WI38 (cell line): ENCODE results near the gene ITGB7.

Experiments used
- H3K4me3 ChIP-seq: 2 replicates; pipeline ENCODE4 v1.5.1; 2011; ENCODE audit warnings: low read depth, mild to moderate bottlenecking, control low read depth, low read length
- CTCF ChIP-seq: IDR thresholded peaks from 2 replicates; pipeline ENCODE4 v1.5.1; 2012; ENCODE audit warnings: low read depth, mild to moderate bottlenecking, control low read depth, low read length

The ITGB7 gene

GRCh38 chr12:53194973-53195372 lies 12.1 kb downstream of the ITGB7 start:
- TF ChIP-seq CTCF: no peak
- no peak overlapping the region for H3K4me3 ChIP-seq

GRCh38 chr12:53193985-53194716 lies 12.9 kb downstream of the ITGB7 start:
- no peak for TF ChIP-seq CTCF
- H3K4me3 ChIP-seq: no peak overlapping the region

- no peak for TF ChIP-seq CTCF
Observed at GRCh38 chr12:53193040-53193439, 14.0 kb downstream of the ITGB7 start.

GRCh38 chr12:53192531-53193021 lies 14.5 kb downstream of the ITGB7 start:
- TF ChIP-seq CTCF: no peak
- H3K4me3 ChIP-seq: no peak overlapping the region

More at GRCh38 chr12:53193040-53193439, 14.0 kb downstream of the ITGB7 start:
- no peak overlapping the region for H3K4me3 ChIP-seq

- TF ChIP-seq CTCF: no peak
- no peak overlapping the region for H3K4me3 ChIP-seq
Observed at GRCh38 chr12:53191885-53192530, 15.0 kb downstream of the ITGB7 start.

GRCh38 chr12:53191096-53191884 lies 15.8 kb downstream of the ITGB7 start:
- H3K4me3 ChIP-seq: no peak overlapping the region
- no peak for TF ChIP-seq CTCF
